Stomach (tissue), 4 donors: ENCODE measurements around the gene BPHL.

Experiments
- CTCF ChIP-seq, 7 experiments: fragments of 450-650 bp in 4 of 7; fragments of 200-600 bp in 3 of 7; sonication (generic) in 3 of 7; IDR thresholded peaks; one replicate each; pipeline ENCODE4 v1.5.1; 2016 to 2019; ENCODE audit warnings: antibody characterized with exemption in 7 of 7, control low read depth in 2 of 7, mild to moderate bottlenecking in 1 of 7
- EP300 ChIP-seq: sonication (generic); formaldehyde crosslinking; IDR thresholded peaks from one replicate; pipeline ENCODE4 v1.6.1; 2017; ENCODE audit warnings: antibody characterized with exemption
- POLR2A ChIP-seq, 4 donors: fragments of 450-650 bp; IDR thresholded peaks; one replicate each; pipeline ENCODE4 v1.6.1; 2016; ENCODE audit warnings: antibody characterized with exemption in 4 of 4, control low read depth in 2 of 4, mild to moderate bottlenecking in 1 of 4, moderate library complexity in 1 of 4
- POLR2AphosphoS5 ChIP-seq, 3 donors: sonication (generic); formaldehyde crosslinking; IDR thresholded peaks; one replicate each; pipeline ENCODE4 v1.6.1; 2016; ENCODE audit warnings: antibody characterized with exemption in 3 of 3

- no peak for TF ChIP-seq CTCF (IDR thresholded peaks at IDR 0.05)
- TF ChIP-seq POLR2AphosphoS5 (IDR thresholded peaks at IDR 0.05), result no peak
- TF ChIP-seq POLR2A (IDR thresholded peaks at IDR 0.05), result no peak
- no peak for TF ChIP-seq EP300
Measured at GRCh38 chr6:3194535-3195419, 76.3 kb downstream of the BPHL start.
